ENCODE results near the gene B3GALT2.

DNA sequence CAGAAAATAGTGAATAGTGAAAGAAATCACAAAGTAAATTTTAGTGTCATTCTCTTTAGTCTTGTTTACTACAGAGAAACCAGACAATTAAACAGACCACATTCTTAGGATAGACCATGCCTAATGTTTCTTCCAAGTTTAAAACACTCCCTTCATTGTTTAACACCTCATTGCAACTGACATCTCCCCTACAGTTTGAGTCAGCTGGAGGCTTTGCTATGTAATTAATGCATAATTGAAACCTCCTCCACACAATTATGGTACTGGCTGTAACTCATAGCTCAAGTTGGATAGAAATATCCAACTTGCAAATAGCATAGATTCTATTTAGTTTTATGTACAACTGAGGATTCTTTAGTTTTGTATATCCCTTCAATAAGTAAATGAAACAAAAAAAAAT lies 35.2 kb upstream of the B3GALT2 start:
- TF ChIP-seq EP300 (conservative IDR thresholded peaks at IDR 0.05; ENCODE audit: poor library complexity, severe bottlenecking) (no peak), POLR2AphosphoS5 (IDR thresholded peaks at IDR 0.05) (no peak), MXI1 (conservative IDR thresholded peaks at IDR 0.05; ENCODE audit: poor library complexity, severe bottlenecking) (no peak)
- TF ChIP-seq, protein P1, sequence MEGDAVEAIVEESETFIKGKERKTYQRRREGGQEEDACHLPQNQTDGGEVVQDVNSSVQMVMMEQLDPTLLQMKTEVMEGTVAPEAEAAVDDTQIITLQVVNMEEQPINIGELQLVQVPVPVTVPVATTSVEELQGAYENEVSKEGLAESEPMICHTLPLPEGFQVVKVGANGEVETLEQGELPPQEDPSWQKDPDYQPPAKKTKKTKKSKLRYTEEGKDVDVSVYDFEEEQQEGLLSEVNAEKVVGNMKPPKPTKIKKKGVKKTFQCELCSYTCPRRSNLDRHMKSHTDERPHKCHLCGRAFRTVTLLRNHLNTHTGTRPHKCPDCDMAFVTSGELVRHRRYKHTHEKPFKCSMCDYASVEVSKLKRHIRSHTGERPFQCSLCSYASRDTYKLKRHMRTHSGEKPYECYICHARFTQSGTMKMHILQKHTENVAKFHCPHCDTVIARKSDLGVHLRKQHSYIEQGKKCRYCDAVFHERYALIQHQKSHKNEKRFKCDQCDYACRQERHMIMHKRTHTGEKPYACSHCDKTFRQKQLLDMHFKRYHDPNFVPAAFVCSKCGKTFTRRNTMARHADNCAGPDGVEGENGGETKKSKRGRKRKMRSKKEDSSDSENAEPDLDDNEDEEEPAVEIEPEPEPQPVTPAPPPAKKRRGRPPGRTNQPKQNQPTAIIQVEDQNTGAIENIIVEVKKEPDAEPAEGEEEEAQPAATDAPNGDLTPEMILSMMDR (IDR thresholded peaks at IDR 0.05; ENCODE audit: poor library complexity, severe bottlenecking) = no peak
- TF ChIP-seq, protein P2, sequence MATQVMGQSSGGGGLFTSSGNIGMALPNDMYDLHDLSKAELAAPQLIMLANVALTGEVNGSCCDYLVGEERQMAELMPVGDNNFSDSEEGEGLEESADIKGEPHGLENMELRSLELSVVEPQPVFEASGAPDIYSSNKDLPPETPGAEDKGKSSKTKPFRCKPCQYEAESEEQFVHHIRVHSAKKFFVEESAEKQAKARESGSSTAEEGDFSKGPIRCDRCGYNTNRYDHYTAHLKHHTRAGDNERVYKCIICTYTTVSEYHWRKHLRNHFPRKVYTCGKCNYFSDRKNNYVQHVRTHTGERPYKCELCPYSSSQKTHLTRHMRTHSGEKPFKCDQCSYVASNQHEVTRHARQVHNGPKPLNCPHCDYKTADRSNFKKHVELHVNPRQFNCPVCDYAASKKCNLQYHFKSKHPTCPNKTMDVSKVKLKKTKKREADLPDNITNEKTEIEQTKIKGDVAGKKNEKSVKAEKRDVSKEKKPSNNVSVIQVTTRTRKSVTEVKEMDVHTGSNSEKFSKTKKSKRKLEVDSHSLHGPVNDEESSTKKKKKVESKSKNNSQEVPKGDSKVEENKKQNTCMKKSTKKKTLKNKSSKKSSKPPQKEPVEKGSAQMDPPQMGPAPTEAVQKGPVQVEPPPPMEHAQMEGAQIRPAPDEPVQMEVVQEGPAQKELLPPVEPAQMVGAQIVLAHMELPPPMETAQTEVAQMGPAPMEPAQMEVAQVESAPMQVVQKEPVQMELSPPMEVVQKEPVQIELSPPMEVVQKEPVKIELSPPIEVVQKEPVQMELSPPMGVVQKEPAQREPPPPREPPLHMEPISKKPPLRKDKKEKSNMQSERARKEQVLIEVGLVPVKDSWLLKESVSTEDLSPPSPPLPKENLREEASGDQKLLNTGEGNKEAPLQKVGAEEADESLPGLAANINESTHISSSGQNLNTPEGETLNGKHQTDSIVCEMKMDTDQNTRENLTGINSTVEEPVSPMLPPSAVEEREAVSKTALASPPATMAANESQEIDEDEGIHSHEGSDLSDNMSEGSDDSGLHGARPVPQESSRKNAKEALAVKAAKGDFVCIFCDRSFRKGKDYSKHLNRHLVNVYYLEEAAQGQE (IDR thresholded peaks at IDR 0.05; ENCODE audit: borderline replicate concordance) = no peak
